Esophagus squamous epithelium (tissue), 5 donors: Measurements from ENCODE around the gene SCARB1. TPM values are rescaled to one million over a fixed set of nuclear protein-coding genes. Genes with fewer than 3 reads are reported as not detected.

Source experiments
- DNase-seq: peaks from one replicate; lab custom pipeline; 2025; lab: John Stamatoyannopoulos, UW
- H3K27ac ChIP-seq, 4 donors: fragments of 200-600 bp; sonication (generic); one replicate each; pipeline ENCODE4 v1.5.1; 2016 to 2019; ENCODE audit warnings: mild to moderate bottlenecking in 1 of 4
- H3K27me3 ChIP-seq, 4 donors: fragments of 200-600 bp; sonication (generic); 1 replicate in 3 of 4; 2 replicates in 1 of 4; pipeline versions ENCODE4 v1.5.1 to v1.6.0; 2017 to 2021; ENCODE audit warnings: antibody characterized with exemption in 1 of 4
- H3K36me3 ChIP-seq, 3 donors: fragments of 200-600 bp; sonication (generic); one replicate each; pipeline ENCODE4 v1.5.1; 2016 to 2019
- H3K4me1 ChIP-seq, 3 donors: fragments of 200-600 bp; sonication (generic); one replicate each; pipeline ENCODE4 v1.5.1; 2017 to 2019
- H3K4me3 ChIP-seq, 4 donors: fragments of 200-600 bp; sonication (generic); 1 replicate in 3 of 4; 2 replicates in 1 of 4; pipeline ENCODE4 v1.5.1; 2016 to 2019; ENCODE audit warnings: mild to moderate bottlenecking in 2 of 4, moderate library complexity in 1 of 4
- H3K9me3 ChIP-seq, 3 donors: fragments of 200-600 bp; sonication (generic); one replicate each; pipeline ENCODE4 v1.5.1; 2016 to 2019
- CTCF ChIP-seq, 6 experiments: fragments of 450-650 bp in 4 of 6; fragments of 200-600 bp in 2 of 6; sonication (generic) in 2 of 6; IDR thresholded peaks; one replicate each; pipeline ENCODE4 v1.5.1; 2016 to 2019; ENCODE audit warnings: antibody characterized with exemption in 6 of 6, mild to moderate bottlenecking in 4 of 6, moderate library complexity in 4 of 6
- POLR2A ChIP-seq, 4 donors: fragments of 450-650 bp; IDR thresholded peaks; one replicate each; pipeline ENCODE4 v1.6.1; 2017; ENCODE audit warnings: antibody characterized with exemption in 4 of 4, mild to moderate bottlenecking in 4 of 4, moderate library complexity in 3 of 4
- WGBS, 2 donors: methylation state at CpG; one replicate each; pipeline ENCODE4 v1.1.5; 2018; 5-methylcytosine and 5-hydroxymethylcytosine counted together
- intact Hi-C: fragments of 100-400 bp; cut with DNase I; formaldehyde crosslinking; loops from one replicate; pipeline ENCODE4 v1.15.0; 2022
- total RNA-seq, 4 donors: library from RNA; depleted of rRNA; stranded (reverse); fragments of >200 nt; gene quantifications; one replicate each; pipeline ENCODE4 v1.1.0, GENCODE V29; 2016
- donor health status: DM: yes; HTN: yes; CAD: no.

The SCARB1 gene
- total RNA-seq, 4 donors from 2014 or later = 7.1 to 9.5 (median 8.8) TPM

- H3K4me1 ChIP-seq = peaks cover 14 to 35% (median 20%) of the 10 kb centered on the region in 3 donors
- H3K9me3 ChIP-seq = no peaks in the 10 kb centered on the region
- H3K36me3 ChIP-seq = no peaks in the 10 kb centered on the region
- no peak for DNase-seq
- H3K27me3 ChIP-seq = peaks cover 0 to 26% (median 0%) of the 10 kb centered on the region in 4 donors
- TF ChIP-seq CTCF (IDR thresholded peaks at IDR 0.05) (no peak), POLR2A (IDR thresholded peaks at IDR 0.05) (no peak)
- 37 to 42% methylated on average over 10 to 12 of the region's 12 CpGs for WGBS, 2 donors
- H3K4me3 ChIP-seq = peak overlapping the region in 1 of 4 donors; percentile 49
- H3K27ac ChIP-seq = peak overlapping the region in 3 of 4 donors; percentile 37 to 79 (median 58)
- intact Hi-C loops = loop anchor here (10.0 kb wide), 1 partner anchor 121 kb away; no protein-coding TSS in a partner anchor
Measured at GRCh38 chr12:124774054-124774461, 89.6 kb downstream of the SCARB1 start.

- Histone ChIP-seq H3K4me3 (no peak overlapping the region), H3K4me1 (peaks cover 14 to 40% (median 26%) of the 10 kb centered on the region in 3 donors), H3K27me3 (peaks cover 0 to 26% (median 0%) of the 10 kb centered on the region in 4 donors), H3K36me3 (no peaks in the 10 kb centered on the region), H3K27ac (no peak overlapping the region), H3K9me3 (no peaks in the 10 kb centered on the region)
- 73 to 81% methylated on average over 17 of the region's 26 CpGs for WGBS, 2 donors
- intact Hi-C loops = loop anchor here (10.0 kb wide), 1 partner anchor 122 kb away; no protein-coding TSS in a partner anchor
- no peak for TF ChIP-seq POLR2A (IDR thresholded peaks at IDR 0.05)
- DNase-seq = no peak
Measured at GRCh38 chr12:124772289-124773170, 91.1 kb downstream of the SCARB1 start.

- H3K9me3 ChIP-seq = no peaks in the 10 kb centered on the region
- H3K4me1 ChIP-seq = peaks cover 16 to 48% (median 32%) of the 10 kb centered on the region in 3 donors
- intact Hi-C loops = loop anchor here (10.0 kb wide), 1 partner anchor 123 kb away; no protein-coding TSS in a partner anchor
- peaks cover 0 to 26% (median 0%) of the 10 kb centered on the region in 4 donors for H3K27me3 ChIP-seq
- 17 to 18% methylated on average over 8 to 13 of the region's 35 CpGs for WGBS, 2 donors
- H3K27ac ChIP-seq = no peak overlapping the region
- no peaks in the 10 kb centered on the region for H3K36me3 ChIP-seq
- TF ChIP-seq CTCF (IDR thresholded peaks at IDR 0.05) (peak; percentile 89 to 99 (median 93)), POLR2A (IDR thresholded peaks at IDR 0.05) (no peak)
- no peak overlapping the region for H3K4me3 ChIP-seq
- no peak for DNase-seq
Measured at GRCh38 chr12:124771462-124772288, 92.0 kb downstream of the SCARB1 start.

GRCh38 chr12:124770728-124771127 lies 92.9 kb downstream of the SCARB1 start:
- TF ChIP-seq POLR2A (IDR thresholded peaks at IDR 0.05) (no peak), CTCF (IDR thresholded peaks at IDR 0.05) (no peak)
- no peaks in the 10 kb centered on the region for H3K36me3 ChIP-seq
- WGBS, 2 donors = 80 to 89% methylated on average over 2 to 4 of the region's 5 CpGs
- H3K27ac ChIP-seq = no peak overlapping the region
- no peaks in the 10 kb centered on the region for H3K9me3 ChIP-seq
- DNase-seq = no peak
- H3K27me3 ChIP-seq = peaks cover 0 to 26% (median 0%) of the 10 kb centered on the region in 4 donors
- intact Hi-C loops = loop anchor here (10.0 kb wide), 1 partner anchor 124 kb away; no protein-coding TSS in a partner anchor
- H3K4me3 ChIP-seq = no peak overlapping the region
- H3K4me1 ChIP-seq = peaks cover 24 to 57% (median 42%) of the 10 kb centered on the region in 3 donors

- peaks cover 0 to 2% (median 0%) of the 10 kb centered on the region in 3 donors for H3K9me3 ChIP-seq
- WGBS, 2 donors = 69 to 84% methylated on average over 11 to 14 of the region's 14 CpGs
- DNase-seq = no peak
- no peak overlapping the region for H3K4me3 ChIP-seq
- intact Hi-C loops = loop anchor here (5.0 to 10.0 kb wide), 2 partner anchors 125 to 733 kb away; no protein-coding TSS in a partner anchor
- H3K4me1 ChIP-seq = peaks cover 30 to 59% (median 42%) of the 10 kb centered on the region in 3 donors
- no peak overlapping the region for H3K27ac ChIP-seq
- TF ChIP-seq POLR2A (IDR thresholded peaks at IDR 0.05) (no peak), CTCF (IDR thresholded peaks at IDR 0.05) (no peak)
- H3K27me3 ChIP-seq = peaks cover 0 to 26% (median 0%) of the 10 kb centered on the region in 4 donors
- no peaks in the 10 kb centered on the region for H3K36me3 ChIP-seq
Measured at GRCh38 chr12:124769881-124770512, 93.7 kb downstream of the SCARB1 start.
